ENCODE results near the gene ZBTB7B.
A peak's percentile ranks its signal among the peaks of the same experiment; 100 is the strongest.

ZBTB7B gene

DNA sequence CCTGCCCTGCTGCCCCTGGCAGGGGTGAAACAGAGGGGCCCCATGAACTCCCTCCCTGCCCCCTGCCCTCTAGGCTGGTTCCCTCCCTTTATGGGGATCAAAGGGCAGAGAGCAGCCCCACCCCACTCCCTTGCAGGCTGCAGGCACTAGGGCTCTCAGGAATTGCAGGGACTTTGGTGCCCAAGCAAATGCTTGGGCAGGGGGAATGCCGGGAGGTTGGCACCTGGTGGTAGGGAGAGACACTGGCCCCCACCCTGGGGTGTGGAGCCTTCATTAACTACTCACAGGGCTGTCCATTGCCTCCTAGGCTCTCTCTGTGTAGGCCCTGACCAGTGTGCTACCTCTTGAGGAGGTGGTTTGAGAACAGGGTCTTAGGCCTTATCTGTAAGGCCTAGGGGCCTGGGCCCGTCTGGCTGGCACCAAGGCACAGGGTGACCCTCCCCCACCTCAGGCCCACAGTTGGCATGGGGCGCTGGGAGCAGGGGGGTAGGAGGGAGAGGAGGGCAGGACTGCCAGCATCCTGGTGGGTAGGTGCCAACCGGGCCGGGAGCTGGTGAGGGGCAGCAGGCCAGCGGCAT, 4.7 kb downstream of the ZBTB7B start (continued):
- TF ChIP-seq, protein P1, sequence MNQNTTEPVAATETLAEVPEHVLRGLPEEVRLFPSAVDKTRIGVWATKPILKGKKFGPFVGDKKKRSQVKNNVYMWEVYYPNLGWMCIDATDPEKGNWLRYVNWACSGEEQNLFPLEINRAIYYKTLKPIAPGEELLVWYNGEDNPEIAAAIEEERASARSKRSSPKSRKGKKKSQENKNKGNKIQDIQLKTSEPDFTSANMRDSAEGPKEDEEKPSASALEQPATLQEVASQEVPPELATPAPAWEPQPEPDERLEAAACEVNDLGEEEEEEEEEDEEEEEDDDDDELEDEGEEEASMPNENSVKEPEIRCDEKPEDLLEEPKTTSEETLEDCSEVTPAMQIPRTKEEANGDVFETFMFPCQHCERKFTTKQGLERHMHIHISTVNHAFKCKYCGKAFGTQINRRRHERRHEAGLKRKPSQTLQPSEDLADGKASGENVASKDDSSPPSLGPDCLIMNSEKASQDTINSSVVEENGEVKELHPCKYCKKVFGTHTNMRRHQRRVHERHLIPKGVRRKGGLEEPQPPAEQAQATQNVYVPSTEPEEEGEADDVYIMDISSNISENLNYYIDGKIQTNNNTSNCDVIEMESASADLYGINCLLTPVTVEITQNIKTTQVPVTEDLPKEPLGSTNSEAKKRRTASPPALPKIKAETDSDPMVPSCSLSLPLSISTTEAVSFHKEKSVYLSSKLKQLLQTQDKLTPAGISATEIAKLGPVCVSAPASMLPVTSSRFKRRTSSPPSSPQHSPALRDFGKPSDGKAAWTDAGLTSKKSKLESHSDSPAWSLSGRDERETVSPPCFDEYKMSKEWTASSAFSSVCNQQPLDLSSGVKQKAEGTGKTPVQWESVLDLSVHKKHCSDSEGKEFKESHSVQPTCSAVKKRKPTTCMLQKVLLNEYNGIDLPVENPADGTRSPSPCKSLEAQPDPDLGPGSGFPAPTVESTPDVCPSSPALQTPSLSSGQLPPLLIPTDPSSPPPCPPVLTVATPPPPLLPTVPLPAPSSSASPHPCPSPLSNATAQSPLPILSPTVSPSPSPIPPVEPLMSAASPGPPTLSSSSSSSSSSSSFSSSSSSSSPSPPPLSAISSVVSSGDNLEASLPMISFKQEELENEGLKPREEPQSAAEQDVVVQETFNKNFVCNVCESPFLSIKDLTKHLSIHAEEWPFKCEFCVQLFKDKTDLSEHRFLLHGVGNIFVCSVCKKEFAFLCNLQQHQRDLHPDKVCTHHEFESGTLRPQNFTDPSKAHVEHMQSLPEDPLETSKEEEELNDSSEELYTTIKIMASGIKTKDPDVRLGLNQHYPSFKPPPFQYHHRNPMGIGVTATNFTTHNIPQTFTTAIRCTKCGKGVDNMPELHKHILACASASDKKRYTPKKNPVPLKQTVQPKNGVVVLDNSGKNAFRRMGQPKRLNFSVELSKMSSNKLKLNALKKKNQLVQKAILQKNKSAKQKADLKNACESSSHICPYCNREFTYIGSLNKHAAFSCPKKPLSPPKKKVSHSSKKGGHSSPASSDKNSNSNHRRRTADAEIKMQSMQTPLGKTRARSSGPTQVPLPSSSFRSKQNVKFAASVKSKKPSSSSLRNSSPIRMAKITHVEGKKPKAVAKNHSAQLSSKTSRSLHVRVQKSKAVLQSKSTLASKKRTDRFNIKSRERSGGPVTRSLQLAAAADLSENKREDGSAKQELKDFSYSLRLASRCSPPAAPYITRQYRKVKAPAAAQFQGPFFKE (tag by site-specific recombination; IDR thresholded peaks at IDR 0.05; ENCODE audit: borderline replicate concordance): no peak
- TF ChIP-seq ZNF311 (tag by site-specific recombination; IDR thresholded peaks at IDR 0.05; ENCODE audit: borderline replicate concordance) (no peak), ZNF777 (tag by site-specific recombination; IDR thresholded peaks at IDR 0.05; ENCODE audit: borderline replicate concordance) (no peak), ZNF214 (tag by site-specific recombination; IDR thresholded peaks at IDR 0.05; ENCODE audit: borderline replicate concordance) (no peak), ZFP69B (tag by site-specific recombination; IDR thresholded peaks at IDR 0.05) (no peak), ZNF654 (tag by site-specific recombination; IDR thresholded peaks at IDR 0.05; ENCODE audit: low read depth) (no peak), FEZF1 (tag by site-specific recombination; IDR thresholded peaks at IDR 0.05) (no peak), ZIC2 (tag by site-specific recombination; IDR thresholded peaks at IDR 0.05) (no peak)
- TF ChIP-seq, protein P2, sequence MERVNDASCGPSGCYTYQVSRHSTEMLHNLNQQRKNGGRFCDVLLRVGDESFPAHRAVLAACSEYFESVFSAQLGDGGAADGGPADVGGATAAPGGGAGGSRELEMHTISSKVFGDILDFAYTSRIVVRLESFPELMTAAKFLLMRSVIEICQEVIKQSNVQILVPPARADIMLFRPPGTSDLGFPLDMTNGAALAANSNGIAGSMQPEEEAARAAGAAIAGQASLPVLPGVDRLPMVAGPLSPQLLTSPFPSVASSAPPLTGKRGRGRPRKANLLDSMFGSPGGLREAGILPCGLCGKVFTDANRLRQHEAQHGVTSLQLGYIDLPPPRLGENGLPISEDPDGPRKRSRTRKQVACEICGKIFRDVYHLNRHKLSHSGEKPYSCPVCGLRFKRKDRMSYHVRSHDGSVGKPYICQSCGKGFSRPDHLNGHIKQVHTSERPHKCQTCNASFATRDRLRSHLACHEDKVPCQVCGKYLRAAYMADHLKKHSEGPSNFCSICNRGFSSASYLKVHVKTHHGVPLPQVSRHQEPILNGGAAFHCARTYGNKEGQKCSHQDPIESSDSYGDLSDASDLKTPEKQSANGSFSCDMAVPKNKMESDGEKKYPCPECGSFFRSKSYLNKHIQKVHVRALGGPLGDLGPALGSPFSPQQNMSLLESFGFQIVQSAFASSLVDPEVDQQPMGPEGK (tag by site-specific recombination; IDR thresholded peaks at IDR 0.05): peak; percentile 13

DNA sequence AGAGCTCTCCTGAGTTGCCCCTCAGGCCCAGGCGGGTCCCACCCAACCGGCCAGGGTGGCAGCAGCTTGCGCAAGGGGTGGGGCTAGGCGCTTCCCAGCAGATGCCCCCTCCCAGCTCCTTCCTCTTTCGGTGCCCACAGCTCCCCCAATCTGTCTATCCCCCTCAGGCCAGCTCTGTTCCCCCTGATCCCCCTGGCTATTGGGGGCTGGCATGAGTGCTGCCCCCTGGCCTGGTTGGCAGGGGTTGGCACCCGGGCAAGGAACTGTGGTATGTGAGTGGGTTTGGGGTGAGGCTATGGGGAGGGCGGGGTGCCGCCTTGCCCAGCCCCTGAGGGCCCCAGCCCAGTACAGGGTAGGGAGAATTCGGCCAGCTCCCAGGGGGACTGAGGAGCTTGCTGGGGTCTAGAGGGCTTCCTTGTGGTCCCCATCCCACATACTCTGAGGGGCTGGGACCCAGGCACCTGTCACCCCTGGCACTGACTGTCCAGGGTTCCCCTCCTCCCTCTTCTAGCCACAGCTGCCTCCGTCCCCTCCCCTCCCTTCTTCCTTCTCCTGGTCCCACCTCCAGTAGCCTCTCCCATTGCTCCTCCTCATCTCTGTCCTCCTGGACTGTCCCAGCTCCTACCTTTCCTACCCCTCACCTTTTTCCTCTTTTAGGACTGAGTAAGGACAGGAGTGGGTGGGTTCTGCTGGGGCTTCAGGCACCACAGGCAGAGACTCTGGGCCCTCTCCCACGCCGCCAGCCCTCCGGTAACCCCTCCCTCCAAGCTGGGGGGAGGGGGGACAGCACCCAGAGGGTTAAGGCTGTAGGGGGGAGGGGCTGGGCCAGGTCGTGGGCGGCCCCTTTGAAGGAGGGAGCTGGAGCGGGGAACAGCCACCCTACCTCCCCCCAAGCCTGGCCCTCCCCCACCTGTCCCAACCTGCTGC, 5.7 kb downstream of the ZBTB7B start:
- Histone ChIP-seq H3K36me3 (ENCODE audit: control insufficient read depth in 2 of 2, insufficient read depth in 1 of 2, low read length in 2 of 2) (peaks cover 0 to 6% of the 10 kb centered on the region in 2 experiments; a peak in 1 of 3 replicates), H3K27ac (ENCODE audit: extremely low read depth, low read depth, low read length) (no peak overlapping the region), H3K9me3 (ENCODE audit: control insufficient read depth, insufficient read depth, low read depth, low read length) (no peaks in the 10 kb centered on the region), H3K4me3 (ENCODE audit: low read depth, low read length) (no peak overlapping the region), H3K4me1 (ENCODE audit: control insufficient read depth, insufficient read depth, low read length) (peaks cover 16% of the 10 kb centered on the region)
- POLR2A ChIA-PET: interaction anchor here (0.7 to 0.8 kb wide), 3 partner anchors 25 to 33 kb away, joined by 3 to 4 read pairs (median 3); partner anchors contain the start of gene FLAD1
- CTCF ChIA-PET: interaction anchor here (0.5 to 3.5 kb wide), 7 partner anchors 9 to 83 kb away, joined by 3 to 30 read pairs (median 3); partner anchors contain the start of gene PBXIP1
- TF ChIP-seq, protein P3, sequence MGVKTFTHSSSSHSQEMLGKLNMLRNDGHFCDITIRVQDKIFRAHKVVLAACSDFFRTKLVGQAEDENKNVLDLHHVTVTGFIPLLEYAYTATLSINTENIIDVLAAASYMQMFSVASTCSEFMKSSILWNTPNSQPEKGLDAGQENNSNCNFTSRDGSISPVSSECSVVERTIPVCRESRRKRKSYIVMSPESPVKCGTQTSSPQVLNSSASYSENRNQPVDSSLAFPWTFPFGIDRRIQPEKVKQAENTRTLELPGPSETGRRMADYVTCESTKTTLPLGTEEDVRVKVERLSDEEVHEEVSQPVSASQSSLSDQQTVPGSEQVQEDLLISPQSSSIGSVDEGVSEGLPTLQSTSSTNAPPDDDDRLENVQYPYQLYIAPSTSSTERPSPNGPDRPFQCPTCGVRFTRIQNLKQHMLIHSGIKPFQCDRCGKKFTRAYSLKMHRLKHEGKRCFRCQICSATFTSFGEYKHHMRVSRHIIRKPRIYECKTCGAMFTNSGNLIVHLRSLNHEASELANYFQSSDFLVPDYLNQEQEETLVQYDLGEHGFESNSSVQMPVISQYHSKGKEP (tag by site-specific recombination; IDR thresholded peaks at IDR 0.05): no peak
- TF ChIP-seq, protein P4, sequence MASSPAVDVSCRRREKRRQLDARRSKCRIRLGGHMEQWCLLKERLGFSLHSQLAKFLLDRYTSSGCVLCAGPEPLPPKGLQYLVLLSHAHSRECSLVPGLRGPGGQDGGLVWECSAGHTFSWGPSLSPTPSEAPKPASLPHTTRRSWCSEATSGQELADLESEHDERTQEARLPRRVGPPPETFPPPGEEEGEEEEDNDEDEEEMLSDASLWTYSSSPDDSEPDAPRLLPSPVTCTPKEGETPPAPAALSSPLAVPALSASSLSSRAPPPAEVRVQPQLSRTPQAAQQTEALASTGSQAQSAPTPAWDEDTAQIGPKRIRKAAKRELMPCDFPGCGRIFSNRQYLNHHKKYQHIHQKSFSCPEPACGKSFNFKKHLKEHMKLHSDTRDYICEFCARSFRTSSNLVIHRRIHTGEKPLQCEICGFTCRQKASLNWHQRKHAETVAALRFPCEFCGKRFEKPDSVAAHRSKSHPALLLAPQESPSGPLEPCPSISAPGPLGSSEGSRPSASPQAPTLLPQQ (tag by site-specific recombination; IDR thresholded peaks at IDR 0.05): 0 out of 2 replicates have a peak, but pooled peaks have one; percentile 14
- TF ChIP-seq ZNF624 (tag by site-specific recombination; IDR thresholded peaks at IDR 0.05): no peak
- TF ChIP-seq, protein P5, sequence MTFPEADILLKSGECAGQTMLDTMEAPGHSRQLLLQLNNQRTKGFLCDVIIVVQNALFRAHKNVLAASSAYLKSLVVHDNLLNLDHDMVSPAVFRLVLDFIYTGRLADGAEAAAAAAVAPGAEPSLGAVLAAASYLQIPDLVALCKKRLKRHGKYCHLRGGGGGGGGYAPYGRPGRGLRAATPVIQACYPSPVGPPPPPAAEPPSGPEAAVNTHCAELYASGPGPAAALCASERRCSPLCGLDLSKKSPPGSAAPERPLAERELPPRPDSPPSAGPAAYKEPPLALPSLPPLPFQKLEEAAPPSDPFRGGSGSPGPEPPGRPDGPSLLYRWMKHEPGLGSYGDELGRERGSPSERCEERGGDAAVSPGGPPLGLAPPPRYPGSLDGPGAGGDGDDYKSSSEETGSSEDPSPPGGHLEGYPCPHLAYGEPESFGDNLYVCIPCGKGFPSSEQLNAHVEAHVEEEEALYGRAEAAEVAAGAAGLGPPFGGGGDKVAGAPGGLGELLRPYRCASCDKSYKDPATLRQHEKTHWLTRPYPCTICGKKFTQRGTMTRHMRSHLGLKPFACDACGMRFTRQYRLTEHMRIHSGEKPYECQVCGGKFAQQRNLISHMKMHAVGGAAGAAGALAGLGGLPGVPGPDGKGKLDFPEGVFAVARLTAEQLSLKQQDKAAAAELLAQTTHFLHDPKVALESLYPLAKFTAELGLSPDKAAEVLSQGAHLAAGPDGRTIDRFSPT (tag by site-specific recombination; IDR thresholded peaks at IDR 0.05): peak; percentile 68
- no peak for TF ChIP-seq ZNF302 (tag by site-specific recombination; IDR thresholded peaks at IDR 0.05; ENCODE audit: low read depth)
- peak; percentile 51; the same call in 1 of the 2 replicates for TF ChIP-seq IKZF3 (tag by site-specific recombination; IDR thresholded peaks at IDR 0.05)
- TF ChIP-seq KLF1 (tag by site-specific recombination; IDR thresholded peaks at IDR 0.05): peak; percentile 93
- TF ChIP-seq, protein P6, sequence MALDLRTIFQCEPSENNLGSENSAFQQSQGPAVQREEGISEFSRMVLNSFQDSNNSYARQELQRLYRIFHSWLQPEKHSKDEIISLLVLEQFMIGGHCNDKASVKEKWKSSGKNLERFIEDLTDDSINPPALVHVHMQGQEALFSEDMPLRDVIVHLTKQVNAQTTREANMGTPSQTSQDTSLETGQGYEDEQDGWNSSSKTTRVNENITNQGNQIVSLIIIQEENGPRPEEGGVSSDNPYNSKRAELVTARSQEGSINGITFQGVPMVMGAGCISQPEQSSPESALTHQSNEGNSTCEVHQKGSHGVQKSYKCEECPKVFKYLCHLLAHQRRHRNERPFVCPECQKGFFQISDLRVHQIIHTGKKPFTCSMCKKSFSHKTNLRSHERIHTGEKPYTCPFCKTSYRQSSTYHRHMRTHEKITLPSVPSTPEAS (tag by site-specific recombination; IDR thresholded peaks at IDR 0.05): no peak
- no peak for TF ChIP-seq ZNF558 (tag by site-specific recombination; IDR thresholded peaks at IDR 0.05)
- TF ChIP-seq ZNF416 (tag by site-specific recombination; IDR thresholded peaks at IDR 0.05): no peak

Measured in HEK293 (cell line).